Kidney (tissue), 14 donors: ENCODE data around the gene DCST1. TPM values are rescaled to one million over a fixed set of nuclear protein-coding genes. Genes with fewer than 3 reads are reported as not detected.

Source experiments
- DNase-seq, 5 donors: peaks; one replicate each; pipeline ENCODE4 v3.0.0-alpha.2; 2013 to 2020
- FAIRE-seq: peaks from 2 replicates; lab custom pipeline; 2012; peaks lifted over from hg19 to GRCh38; lab: Jason Lieb, UNC
- H3K27ac ChIP-seq, 2 donors: one replicate each; pipeline ENCODE4 v1.7.0; 2013; ENCODE audit warnings: low read depth in 2 of 2, low read length in 2 of 2, inconsistent platforms in 1 of 2
- H3K27me3 ChIP-seq: one replicate; pipeline ENCODE4 v1.7.1; 2013; ENCODE audit warnings: low read length, inconsistent platforms; ENCODE audit not compliant: control insufficient read depth, insufficient read depth
- H3K36me3 ChIP-seq, 3 donors: one replicate each; pipeline versions ENCODE4 v1.7.0 to v1.7.1; 2013; ENCODE audit warnings: low read length in 3 of 3, control low read depth in 1 of 3, inconsistent platforms in 1 of 3; ENCODE audit not compliant: insufficient read depth in 3 of 3, control insufficient read depth in 2 of 3
- H3K4me1 ChIP-seq, 3 donors: one replicate each; pipeline versions ENCODE4 v1.7.0 to v1.7.1; 2013; ENCODE audit warnings: low read length in 3 of 3, inconsistent platforms in 1 of 3, low read depth in 1 of 3; ENCODE audit not compliant: control insufficient read depth in 2 of 3, insufficient read depth in 2 of 3
- H3K4me3 ChIP-seq, 3 donors: one replicate each; pipeline versions ENCODE4 v1.7.0 to v1.8.1; 2013; ENCODE audit warnings: low read length in 3 of 3, control low read depth in 1 of 3, inconsistent platforms in 1 of 3
- H3K9ac ChIP-seq, 3 donors: one replicate each; pipeline versions ENCODE4 v1.7.0 to v1.7.1; 2013; ENCODE audit warnings: low read length in 3 of 3, control low read depth in 1 of 3, inconsistent platforms in 1 of 3
- H3K9me3 ChIP-seq, 3 donors: one replicate each; pipeline versions ENCODE4 v1.7.0 to v1.7.1; 2013; ENCODE audit warnings: low read length in 3 of 3, control low read depth in 1 of 3, inconsistent platforms in 1 of 3; ENCODE audit not compliant: control insufficient read depth in 2 of 3, insufficient read depth in 1 of 3
- CTCF ChIP-seq: IDR thresholded peaks from 3 replicates; pipeline ENCODE4 v1.5.1; 2012; ENCODE audit warnings: mild to moderate bottlenecking, moderate library complexity, borderline replicate concordance; ENCODE audit not compliant: insufficient read depth; ENCODE audit errors: extremely low read depth
- intact Hi-C: fragments of 100-400 bp; cut with DNase I; formaldehyde crosslinking; loops from one replicate; pipeline ENCODE4 v1.11.1; 2022
- polyA plus RNA-seq: library from polyadenylated mRNA; stranded (reverse); fragments of 350-450 nt; fragmentation: Illumina TruSeq; extraction: RNeasy Lipid Tissue Mini Kit (QIAGEN cat#74804); gene quantifications from one replicate; pipeline ENCODE4 v1.2.3, GENCODE V29; 2014; ENCODE audit warnings: low read depth, low replicate concordance; ENCODE audit not compliant: insufficient read depth
- total RNA-seq: library from RNA; stranded (reverse); fragmentation: NEBNext Ultra II Directional; extraction: Animal tissue kit (Norgen Biotek cat#: 25700); gene quantifications from one replicate; pipeline ENCODE4 v1.2.1, GENCODE V29; 2021
- donor health status: control.
- donor health status: control.
- donor health status: control.
- donor health status: control.
- donor health status: control.
- donor health status: DM: yes; HTN: yes; CAD: no.
- donor health status: Normal renal cell carcinoma (clear cell type).

Gene DCST1
- total and polyA plus RNA-seq, 2 donors from 2014 or later: not detected

- Histone ChIP-seq H3K9ac (peak overlapping the region; percentile 20 to 97 (median 30)), H3K27ac (peak overlapping the region; percentile 97), H3K36me3 (no peaks in the 10 kb centered on the region), H3K27me3 (no peaks in the 10 kb centered on the region), H3K4me3 (peak overlapping the region; percentile 59 to 90 (median 75)), H3K4me1 (peaks cover 2 to 24% (median 10%) of the 10 kb centered on the region in 3 donors), H3K9me3 (no peaks in the 10 kb centered on the region)
- FAIRE-seq (no peak), DNase-seq (peak; percentile 94 to 98 (median 97))
- peak; percentile 21 for TF ChIP-seq CTCF
- intact Hi-C loops: no loop called here
Observed at GRCh38 chr1:155000726-155001424, 32.7 kb upstream of the DCST1 start.

- H3K27ac ChIP-seq: peak overlapping the region; percentile 97
- DNase-seq (peak in 1 of 5 donors; percentile 59), FAIRE-seq (no peak)
- no peak for TF ChIP-seq CTCF
- intact Hi-C loops: no loop called here
- no peaks in the 10 kb centered on the region for H3K9me3 ChIP-seq
- H3K27me3 ChIP-seq: no peaks in the 10 kb centered on the region
- no peaks in the 10 kb centered on the region for H3K36me3 ChIP-seq
- H3K4me3 ChIP-seq: peak overlapping the region; percentile 59 to 90 (median 75)
- peak overlapping the region; percentile 20 to 97 (median 30) for H3K9ac ChIP-seq
- peaks cover 2 to 28% (median 15%) of the 10 kb centered on the region in 3 donors for H3K4me1 ChIP-seq
Observed at GRCh38 chr1:155001425-155001674, 32.3 kb upstream of the DCST1 start.

- H3K9me3 ChIP-seq: no peaks in the 10 kb centered on the region
- intact Hi-C loops: no loop called here
Observed at GRCh38 chr1:155001675-155002463, 31.8 kb upstream of the DCST1 start.

More at GRCh38 chr1:155001675-155002463, 31.8 kb upstream of the DCST1 start:
- Histone ChIP-seq H3K4me1 (peaks cover 2 to 33% (median 20%) of the 10 kb centered on the region in 3 donors), H3K27ac (peak overlapping the region; percentile 97), H3K9ac (peak overlapping the region; percentile 20 to 97 (median 67)), H3K27me3 (no peaks in the 10 kb centered on the region), H3K36me3 (no peaks in the 10 kb centered on the region), H3K4me3 (peak overlapping the region; percentile 75 to 90 (median 88))
- TF ChIP-seq CTCF: peak; percentile 22
- peak; percentile 100 for DNase-seq
- no peak for FAIRE-seq
